Eye (tissue), 1 donor: Measurements from ENCODE around the gene RBP3.

Experiments
- DNase-seq: peaks from one replicate; pipeline ENCODE4 v3.0.0-alpha.2; 2015

The RBP3 gene

DNA sequence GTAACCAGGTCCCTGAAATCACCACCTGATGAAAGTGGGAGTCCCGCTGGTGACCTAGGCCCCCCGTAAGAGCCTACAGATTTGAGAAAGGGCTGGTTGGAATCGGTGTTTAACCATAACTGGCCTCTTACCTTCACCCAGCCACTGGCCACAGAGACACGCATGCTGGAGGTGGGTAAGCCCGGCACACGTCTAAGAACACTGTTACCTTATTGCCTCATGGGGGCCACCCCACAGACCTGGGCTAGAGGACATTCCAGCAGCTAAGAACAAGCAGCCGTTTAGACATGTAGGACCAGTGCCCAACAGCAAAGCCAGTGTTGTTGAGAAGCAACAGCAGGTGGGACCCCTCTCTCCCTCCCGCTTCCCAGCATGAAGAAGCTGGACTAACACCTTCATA is 28.4 kb upstream of the RBP3 start:
- no peak for DNase-seq

DNA sequence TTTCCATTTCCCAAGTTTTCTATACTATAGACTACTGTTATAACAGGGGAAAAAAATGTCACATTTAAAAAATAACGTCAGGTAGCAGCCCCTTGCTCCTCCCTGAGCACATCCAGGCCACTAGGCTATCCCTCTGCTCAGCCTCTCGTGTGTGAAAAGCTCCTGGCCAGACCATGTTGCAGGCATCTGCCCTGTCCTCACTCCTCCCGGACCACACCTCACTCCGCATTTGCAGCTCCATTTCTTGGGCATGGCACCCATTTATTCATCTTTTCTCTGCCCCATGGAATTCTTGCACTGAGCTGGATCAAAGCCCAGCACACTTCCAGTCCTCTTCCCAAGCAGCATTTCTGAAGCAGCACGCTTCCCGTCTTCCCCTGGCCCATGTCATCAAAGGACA is 27.4 kb upstream of the RBP3 start:
- no peak for DNase-seq

DNA sequence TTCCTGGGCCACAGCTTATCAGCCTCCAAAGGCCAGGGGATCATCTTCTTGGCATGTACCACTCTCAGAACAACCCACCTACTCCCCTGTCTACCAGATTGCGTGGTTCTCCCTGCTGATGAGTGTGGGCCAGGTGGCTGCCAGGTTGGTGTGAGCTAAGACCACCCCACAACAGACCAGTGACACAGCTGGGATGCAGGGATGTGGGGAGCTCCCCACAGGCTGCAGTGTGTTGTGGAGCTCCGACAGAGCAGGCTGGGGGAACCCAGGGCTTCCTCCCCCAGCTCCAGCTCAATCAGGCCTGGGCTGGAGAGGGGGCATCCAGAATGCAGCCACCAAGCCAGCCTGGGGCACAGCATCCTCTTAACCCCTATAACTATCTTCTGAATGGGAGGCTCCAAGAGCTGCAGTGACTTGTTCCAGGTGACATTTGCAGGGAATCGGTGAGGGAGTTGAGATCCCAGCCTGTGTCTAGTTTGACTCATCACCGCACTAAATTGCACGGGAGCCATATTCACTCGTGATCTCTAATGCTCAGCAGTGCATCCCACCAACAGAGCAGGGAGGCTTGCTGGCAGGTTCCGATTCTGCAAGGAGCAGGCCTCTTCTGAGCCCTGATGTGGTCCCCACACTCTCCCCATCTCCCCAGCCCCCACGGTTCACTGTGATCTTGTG is 26.5 kb upstream of the RBP3 start:
- no peak for DNase-seq

DNA sequence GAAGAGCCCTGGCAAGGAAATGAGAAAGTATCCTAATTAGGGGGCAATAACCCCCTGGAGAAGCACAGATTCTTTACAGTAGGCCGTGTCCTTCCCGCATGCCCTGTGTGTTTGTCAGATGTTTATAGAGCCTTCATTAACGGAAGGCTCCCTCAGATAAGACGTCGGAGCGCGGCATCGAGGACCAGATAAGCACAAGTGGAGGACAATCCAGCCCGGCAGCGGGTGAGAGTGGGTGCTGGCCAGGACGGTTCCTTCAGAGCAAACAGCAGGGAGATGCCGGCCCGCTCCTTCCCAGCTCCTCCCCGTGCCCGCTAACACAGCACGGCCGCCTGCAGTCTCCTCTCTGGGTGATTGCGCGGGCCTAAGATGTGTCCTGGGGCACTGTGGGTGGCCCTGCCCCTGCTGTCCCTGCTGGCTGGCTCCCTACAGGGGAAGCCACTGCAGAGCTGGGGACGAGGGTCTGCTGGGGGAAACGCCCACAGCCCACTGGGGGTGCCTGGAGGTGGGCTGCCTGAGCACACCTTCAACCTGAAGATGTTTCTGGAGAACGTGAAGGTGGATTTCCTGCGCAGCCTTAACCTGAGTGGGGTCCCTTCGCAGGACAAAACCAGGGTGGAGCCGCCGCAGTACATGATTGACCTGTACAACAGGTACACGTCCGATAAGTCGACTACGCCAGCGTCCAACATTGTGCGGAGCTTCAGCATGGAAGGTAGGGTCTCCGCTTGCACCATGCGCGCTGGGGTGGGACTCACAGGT is 25.7 kb upstream of the RBP3 start, which contains the start of gene GDF2:
Gene GDF2, plus strand, starts transcription at position 155 of the 762 bp plus-strand sequence. Its CDS starts 215 bp downstream, at position 370.
- DNase-seq = no peak

DNA sequence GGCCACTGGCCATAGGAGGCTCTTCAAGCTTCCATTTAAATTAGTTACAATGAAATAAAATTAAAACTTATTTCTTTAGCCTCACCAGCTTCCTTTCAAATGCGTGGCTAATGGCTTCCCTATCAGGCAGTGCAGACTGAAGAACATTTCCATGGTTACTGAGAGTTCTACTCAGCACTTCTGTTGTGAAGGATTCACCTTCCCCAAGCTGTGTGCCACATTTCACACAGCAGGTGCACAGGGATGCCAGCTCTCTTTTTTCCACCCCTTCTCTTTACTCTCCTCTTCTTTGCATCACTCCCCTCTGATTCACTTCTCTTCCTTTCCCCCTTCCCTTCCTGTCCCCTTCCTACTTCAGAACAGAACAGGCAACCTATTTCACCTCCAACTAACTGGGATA is 25.1 kb upstream of the RBP3 start:
- DNase-seq = no peak

DNA sequence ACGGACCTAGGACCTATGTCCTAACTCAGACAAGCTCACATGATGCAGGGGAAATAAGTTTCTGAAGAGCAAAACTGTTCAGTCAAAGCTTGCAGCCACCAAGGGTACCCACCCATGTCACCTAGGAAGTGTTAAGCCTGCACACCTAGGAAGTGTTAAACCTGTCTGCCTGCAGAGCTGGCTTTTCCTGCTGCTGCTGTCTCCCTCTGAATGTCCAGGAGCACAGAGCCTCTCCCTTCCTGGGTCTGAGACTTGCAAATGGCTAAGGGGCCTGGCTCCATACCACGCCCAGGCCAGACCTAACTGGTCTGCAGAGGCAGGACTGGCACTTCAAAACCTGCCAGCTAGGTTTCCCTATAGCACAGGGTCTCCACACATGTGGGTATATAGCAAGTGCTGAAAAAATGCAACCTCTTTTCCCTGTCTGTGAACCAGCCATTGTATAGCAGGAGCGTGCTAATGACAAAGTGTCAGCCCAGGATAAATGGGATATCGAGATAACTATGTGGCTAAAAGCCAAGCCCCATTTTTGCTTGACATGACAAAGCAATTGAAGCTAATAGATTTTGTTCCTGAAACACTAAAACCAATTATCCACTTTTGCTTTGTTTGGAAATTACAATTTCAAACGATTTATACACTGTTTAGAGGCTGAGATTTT is 24.4 kb upstream of the RBP3 start:
- DNase-seq = no peak

DNA sequence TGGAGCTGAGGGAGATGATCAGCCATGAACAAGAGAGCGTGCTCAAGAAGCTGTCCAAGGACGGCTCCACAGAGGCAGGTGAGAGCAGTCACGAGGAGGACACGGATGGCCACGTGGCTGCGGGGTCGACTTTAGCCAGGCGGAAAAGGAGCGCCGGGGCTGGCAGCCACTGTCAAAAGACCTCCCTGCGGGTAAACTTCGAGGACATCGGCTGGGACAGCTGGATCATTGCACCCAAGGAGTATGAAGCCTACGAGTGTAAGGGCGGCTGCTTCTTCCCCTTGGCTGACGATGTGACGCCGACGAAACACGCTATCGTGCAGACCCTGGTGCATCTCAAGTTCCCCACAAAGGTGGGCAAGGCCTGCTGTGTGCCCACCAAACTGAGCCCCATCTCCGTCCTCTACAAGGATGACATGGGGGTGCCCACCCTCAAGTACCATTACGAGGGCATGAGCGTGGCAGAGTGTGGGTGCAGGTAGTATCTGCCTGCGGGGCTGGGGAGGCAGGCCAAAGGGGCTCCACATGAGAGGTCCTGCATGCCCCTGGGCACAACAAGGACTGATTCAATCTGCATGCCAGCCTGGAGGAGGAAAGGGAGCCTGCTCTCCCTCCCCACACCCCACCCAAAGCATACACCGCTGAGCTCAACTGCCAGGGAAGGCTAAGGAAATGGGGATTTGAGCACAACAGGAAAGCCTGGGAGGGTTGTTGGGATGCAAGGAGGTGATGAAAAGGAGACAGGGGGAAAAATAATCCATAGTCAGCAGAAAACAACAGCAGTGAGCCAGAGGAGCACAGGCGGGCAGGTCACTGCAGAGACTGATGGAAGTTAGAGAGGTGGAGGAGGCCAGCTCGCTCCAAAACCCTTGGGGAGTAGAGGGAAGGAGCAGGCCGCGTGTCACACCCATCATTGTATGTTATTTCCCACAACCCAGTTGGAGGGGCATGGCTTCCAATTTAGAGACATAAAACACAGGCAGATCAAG is 22.6 kb upstream of the RBP3 start:
- no peak for DNase-seq

DNA sequence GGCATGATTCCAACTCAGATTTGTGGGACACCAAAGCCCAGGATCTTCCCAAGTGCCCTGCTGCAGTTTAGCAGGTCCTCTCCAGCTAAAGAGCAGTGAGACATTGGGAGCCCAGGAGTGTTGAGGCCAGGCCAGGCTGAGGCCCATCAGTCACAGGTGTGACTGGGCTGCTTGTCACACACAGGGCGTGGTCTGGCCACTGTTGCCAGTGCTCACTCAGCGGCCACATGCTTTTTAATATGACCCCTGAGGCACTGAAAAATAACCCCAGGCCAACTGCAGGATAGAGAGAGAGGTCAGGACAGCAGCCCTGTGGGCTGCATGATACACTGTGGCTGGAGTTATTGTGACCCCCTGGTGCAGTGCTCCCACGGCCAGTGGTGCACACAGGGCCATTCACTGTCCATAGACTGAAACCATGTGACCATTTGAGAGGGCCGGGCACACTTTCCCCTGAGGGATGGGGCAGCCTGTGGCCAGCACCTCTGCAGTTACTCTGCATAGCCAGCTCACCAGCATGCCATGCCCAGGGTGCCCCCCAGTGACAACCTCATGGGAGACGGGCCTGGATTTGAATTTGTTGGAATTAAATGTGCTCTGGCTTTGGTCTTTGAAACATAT is 21.7 kb upstream of the RBP3 start:
- DNase-seq = no peak

DNA sequence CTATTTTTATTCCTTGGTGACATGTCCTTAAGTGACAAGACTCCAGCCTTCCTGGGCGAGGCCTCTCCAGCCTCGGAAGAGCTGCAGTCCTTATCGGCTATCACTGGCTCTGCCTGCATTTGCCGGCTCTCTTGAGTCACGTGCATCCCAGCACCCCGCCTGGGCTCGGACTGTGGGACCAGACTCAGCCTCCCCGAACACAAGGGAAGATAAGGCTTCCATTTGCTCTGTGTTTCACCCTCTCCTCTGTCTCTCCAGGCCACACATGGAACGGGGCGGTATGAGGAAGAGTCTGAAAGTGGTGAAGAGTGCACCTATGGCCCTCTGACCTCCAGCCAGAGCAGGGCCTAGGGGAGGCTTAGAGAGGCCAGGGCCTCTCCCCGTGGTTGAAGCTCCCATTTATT is 21.2 kb upstream of the RBP3 start:
- no peak for DNase-seq

DNA sequence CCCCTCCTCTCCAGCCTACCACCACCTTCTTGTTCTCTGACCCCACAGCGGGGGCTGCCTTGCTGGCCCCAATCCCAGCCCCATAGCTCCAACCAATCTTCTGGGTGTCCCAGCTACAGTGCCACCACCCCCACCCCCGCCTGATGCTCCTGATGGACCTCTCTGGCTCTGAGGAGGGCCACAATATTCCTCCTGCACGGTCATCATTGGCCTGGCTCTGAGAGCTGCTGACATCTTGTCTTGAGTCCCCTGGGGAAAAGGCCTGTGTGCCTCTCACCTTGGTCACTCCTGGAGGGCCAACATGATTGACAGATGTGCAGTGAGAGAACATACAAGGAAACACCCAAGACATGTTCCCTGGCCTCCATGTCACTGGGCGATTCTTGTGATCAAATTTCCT is 18.3 kb upstream of the RBP3 start:
- DNase-seq = no peak

DNA sequence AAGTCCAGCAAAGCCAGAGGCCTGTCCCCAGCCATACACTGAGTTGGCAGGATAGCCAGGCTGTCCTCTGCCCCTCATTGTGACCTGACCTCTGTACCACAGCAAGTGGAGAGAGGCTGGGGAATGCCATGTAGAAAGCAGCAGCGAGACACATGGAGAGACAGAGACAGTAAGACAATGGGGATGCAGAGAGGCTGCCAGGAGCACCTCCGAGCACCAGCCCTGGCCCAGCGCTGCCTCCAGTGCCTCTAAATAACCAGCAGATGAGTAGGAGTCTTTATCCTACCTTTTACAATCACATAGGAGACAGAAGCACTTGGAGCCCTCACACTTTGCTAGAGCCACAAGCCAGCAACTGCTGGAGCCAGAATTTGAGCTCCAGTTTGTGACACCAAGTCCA is 17.8 kb upstream of the RBP3 start:
- DNase-seq = no peak

DNA sequence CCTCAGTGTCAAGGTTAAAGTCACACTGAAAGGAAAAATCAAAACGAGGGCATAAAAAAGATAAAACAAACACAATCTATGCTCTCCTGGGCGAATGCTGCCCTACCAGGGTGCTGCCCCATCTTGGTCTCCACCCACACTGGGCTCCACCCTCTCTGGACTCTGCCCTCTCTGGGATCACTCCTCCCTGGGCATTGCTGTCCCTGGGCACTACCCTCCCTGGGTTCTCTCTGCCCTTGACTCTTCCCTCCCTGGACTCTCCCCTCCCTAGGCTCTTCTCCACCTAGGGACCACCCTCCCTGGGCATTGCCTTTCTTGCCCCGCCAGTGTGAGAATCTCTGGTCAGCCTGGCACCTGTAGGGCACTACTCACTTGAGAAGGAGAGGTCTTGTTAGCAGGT is 17.4 kb upstream of the RBP3 start:
- no peak for DNase-seq

DNA sequence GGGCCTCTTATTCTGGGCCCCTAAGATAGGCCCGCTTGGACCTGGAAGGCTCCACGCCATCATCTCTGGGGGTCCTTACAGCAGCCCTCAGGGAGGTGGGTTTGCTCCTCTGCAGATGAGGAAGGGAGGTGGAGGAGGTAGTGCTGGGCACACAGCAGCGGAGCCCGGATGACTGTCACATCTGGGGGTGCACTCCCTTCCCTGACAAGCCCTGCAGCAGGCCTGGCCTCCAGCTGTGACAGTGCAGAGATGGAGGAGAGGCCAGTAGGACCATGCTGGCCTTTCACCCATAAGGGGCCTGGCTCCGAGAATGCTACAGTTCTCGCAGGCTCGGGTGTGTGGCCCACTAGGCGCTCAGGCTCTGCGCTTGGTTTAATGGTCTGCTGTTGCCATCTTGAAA is 16.7 kb upstream of the RBP3 start:
- DNase-seq = no peak

DNA sequence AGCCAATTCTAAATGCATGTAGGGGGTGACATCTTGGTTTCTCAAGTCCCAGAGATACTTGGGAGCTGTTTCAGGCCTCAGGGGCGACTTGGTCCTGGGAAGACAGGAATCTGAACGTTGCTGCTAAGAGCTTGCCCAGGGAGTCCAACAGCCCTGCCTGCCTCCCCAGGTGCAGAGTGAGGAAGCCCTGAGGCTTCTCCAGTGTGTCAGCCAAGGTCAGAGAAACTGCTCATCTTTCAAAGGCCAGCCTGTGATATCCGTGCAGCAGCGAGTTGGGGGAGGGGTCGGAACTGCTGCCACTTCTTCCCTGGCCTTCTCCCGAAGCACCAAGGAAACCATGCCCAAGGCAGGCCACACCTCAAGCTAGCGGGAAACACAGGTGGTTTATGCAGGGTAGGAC is 16.2 kb upstream of the RBP3 start:
- no peak for DNase-seq

DNA sequence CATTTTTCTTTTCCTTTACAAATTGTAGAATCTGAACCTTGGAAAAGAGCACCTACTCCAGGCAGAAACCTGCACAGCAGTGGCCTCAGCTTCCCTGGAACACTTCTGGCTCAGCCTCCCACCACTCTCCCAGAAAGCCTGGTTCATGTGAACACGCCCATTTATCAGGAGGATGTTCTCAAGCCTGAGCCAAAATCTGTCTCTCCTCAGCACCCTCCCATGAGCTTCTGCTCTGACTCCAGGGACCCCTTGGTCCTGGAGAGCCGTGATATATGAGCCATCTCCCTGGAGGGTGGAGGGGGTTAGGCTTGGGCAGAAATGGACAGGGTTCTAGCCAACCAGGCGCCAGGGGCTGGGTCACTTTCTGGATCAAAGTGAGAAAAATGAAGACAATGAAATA is 15.8 kb upstream of the RBP3 start:
- no peak for DNase-seq

DNA sequence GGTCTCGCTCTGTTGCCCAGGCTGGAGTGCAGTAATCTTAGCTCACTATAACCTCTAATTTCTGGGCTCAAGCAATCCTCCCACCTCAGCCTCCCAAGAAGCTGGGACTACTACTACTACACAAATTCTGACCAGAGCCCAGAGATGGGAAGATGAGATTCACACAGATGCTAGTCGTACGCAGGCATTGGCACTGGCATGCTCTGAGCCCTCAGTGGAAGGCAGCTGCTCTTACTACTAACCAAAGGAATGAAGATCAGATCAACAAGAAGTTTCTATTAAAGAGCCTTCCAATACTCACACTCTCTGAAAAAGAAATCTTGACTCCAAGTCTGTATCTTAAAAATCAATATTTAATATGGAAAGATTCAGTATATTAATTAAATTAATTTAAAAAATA is 15.2 kb upstream of the RBP3 start:
- no peak for DNase-seq

DNA sequence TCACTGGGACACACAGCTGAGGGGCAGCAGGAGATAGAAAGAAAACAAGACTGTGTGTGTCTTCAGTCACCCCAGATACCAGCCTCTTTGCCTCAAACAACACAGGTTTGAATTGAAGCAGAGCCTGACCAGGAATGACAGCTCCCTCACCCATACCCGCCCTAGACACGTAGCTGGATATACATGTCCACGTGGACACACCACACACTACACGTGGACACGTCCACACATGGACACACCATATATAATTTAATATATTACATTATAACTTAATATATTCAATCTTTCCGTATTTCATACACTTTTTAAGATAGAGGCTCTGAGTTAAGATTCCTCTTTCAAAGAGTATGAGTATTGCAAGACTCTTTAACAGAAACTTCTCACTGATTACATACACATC is 14.6 kb upstream of the RBP3 start:
- no peak for DNase-seq

DNA sequence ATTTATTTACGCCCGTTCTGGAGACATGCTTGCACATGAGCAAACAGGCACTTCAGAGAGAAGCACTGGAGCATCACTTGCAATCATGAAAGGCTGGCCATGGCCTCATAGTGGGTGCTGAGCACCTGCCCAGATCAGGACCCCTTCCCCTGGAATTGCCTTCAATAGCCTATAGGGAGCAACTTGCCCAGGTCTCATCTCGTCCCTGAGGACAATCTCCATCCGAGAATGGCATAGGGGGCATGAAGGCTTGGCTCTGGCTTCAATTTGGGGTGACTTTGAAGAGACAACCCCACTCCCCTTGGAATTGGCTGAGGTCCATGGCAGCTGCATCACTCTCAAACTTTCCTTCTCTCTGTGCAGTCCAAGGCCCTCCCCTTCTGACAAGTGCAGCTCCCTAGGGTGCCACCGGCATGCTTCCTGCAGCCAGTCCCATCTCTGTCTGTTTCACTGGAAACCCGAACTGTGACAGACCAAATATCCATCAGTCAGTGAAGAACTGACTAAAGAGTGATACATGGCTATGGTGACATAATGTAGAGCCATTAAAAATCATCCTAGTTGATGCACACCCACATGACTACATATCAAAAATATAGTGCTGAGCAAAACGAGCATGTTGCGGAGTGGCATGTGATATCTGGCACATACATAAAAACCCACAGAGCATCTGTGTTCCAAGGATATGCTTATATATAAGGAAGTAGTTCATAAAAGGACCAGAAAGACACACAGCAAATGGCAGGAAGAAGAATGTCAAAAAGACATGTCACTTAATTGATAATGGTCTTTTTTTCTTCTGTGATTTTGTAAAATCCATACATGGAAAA is 13.5 kb upstream of the RBP3 start:
- DNase-seq = no peak

DNA sequence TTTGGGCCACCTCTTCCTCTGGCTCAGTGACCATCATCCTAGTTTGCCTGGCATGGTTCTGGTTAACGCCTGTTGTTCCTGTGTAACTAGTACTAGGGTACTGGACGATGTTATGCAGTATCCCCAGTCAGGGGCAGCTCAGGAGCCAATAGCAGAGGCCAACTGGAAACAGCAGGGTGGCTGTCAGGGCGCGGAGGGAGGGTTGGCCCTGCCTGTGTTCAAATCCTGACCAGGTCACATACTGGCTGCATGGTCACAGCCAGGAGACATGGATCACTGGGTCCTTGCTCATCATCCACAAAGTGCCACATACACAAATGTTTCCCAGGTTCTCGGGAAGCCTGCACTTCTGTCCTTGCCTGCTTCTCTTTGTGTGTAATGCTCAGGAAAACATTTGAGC is 12.3 kb upstream of the RBP3 start:
- DNase-seq = no peak

DNA sequence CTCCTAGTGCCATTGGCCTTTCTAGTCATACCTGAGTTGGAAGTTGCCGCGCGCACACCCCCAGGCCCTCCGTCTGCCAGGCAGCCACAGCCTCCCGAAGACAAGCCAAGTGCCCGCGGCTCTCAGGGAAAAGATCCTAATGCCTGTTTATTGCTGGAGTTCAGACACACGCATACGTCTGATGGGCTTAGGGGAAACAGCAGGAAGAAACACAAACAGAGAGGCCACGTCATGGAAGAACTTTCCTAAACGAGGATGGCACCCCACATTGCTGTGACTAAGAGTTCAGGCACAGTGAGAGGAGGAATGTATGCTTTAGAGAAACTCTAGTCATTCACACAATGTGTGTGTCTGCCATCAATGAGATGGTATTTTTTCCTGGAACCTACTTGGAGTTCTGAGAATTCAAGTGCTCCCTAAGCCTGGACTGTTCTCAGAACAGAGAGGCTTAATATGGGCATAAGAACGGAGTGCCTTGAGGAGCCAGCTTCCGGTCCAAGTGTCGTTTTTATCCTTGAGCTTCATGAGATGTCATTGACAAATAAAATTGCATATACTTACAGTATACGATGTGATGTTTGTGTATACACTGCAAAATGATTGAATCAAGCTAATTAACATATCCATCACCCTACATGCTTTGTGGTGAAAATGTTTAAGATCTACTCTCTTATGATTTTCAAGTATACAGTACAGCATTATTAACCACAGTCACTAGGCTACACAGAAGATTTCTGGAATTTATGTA is 11.6 kb upstream of the RBP3 start:
- no peak for DNase-seq

DNA sequence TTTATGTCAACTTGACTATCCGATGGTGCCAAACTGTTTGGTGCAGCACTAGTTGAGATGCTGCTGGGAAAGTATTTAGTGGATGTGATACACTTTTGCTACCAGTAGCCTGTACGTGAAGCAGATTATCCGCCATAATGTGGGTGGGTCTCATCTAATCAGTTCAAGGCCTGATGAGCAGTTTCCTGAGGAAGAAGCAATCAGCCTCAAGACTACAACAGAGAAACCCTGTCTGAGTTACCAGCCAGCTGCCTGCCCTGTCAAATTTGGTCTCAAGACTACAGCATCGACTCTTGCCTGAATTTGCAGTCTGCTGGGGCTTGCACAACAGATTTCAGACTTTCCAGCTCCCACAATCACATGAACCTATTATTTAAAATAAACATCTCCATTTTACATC is 10.9 kb upstream of the RBP3 start:
- no peak for DNase-seq
